ENCODE results near the gene GPN3.
"Not testable (repeated sequence)": the region's sequence is repeated elsewhere in the genome, so short reads cannot be mapped to it uniquely, and the experiment has no call there.

The GPN3 gene

DNA sequence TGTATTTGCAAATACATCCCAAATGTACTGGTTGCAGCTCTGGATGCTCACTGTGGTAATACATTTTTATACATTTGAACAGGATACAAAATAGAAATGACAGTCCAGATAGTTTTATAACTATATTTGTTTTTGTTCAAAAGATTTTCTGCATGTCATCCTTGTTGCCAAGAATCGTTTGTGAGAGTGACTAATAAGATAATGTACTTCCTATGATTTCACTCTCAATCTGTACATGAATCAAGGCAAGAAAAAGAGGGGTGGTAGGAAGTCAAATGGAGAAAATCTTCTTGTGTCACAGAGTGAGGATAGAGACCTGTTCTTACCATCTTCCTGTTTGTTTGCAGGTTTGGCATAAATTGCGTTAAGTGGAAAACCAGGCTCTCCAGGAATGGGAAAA, 31.8 kb downstream of the GPN3 start:
- no peak for DNase-seq

DNA sequence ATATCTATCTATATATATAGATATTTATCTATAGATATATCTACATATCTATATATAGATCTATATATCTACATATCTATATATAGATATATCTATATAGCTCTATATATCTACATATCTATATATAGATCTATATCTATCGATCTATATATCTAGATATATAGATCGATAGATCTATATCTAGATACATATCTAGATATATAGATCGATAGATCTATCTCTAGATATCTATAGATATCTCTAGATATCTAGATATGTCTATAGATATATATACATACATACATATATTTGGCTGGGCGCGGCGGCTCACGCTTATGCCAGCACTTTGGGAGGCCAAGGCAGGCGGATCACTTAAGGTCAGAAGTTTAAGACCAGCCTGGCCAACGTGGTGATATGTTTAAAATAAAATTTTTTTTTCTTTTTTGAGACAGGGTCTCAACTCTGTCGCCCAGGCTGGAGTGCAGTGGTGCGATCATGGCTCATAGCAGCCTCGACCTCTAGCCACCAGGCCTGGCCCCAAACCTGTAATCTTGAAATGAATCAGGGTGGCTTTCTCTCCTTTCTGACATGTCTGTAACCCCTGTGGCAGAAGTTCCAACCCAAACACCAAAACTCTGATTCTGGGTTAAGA, 36.0 kb downstream of the GPN3 start:
- no peak for DNase-seq

DNA sequence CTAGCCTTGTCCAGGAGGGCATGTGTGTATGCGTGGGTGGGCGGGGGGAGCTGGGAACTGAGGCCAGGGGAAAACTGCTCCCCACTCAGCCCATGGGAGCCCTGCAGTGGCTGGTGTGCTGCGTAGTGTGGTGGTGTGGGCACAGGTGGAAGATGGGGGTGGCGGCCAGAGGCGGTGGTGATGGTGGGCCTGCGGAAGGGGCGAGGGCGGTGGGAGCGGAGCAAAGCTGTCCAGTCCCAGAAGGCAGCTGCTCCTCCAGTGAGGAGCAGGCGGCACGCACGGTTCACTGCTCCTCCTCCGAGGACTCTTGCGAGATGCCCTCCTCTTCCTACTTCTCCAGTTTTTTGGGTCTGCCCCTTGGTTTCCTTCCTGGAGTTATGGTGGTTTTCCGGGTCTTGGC, 38.4 kb downstream of the GPN3 start:
- not testable (repeated sequence) for DNase-seq

DNA sequence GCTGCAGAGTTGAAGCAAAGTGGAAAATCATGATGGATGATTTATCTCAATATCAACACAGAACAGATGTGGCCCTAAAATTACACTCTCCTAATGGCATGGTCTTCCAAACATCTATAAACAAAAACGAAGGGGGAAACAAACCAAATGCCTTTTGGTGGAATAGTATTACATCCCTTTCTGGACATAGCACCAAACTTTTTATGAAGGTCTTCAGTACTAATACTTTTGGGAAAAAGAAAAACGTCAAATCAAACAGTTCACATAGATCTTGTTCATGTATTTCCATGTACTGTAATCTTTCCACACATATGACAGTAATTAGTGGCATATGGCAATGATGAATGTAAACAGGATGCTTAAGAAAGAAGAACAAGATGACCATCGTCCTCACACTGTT, 41.7 kb downstream of the GPN3 start:
- no peak for DNase-seq

DNA sequence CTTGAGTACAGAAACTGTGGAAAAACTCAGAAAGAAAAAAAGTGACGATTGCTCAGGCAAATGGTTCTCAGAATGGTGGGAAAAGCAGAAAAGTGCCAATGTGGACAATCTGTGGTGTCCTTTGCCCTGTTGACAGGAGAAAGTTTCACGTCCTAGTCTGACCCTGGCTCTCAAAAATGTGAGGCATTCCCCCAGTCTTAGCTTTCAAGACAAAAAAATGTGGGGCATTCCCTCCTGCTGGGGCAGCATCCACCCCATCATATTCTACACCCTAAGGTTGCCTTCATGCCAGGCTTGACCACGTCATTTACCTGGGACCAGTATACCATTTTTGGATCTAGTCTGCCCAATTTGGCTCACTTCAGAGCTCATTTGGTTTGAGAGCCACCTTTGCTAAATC, 43.8 kb downstream of the GPN3 start:
- no peak for DNase-seq

DNA sequence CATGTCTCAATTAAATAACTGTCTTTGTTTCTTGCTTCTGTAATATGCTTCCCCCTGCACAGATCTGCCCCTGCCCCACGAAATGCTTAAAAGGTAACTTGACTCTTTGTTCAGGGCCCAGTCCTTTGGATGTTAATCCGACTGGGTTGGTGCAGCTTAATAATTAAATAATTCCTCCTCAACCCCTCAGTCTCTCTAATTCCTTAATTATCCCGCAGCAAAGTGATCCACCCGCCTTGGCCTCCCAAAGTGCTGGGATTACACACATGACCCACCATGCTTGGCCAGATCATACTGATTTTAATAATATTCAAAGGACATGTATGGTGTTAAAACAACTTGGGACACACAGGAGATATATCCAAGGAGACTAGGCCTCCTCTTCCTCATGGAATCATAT, 46.4 kb downstream of the GPN3 start:
- DNase-seq, result no peak

DNA sequence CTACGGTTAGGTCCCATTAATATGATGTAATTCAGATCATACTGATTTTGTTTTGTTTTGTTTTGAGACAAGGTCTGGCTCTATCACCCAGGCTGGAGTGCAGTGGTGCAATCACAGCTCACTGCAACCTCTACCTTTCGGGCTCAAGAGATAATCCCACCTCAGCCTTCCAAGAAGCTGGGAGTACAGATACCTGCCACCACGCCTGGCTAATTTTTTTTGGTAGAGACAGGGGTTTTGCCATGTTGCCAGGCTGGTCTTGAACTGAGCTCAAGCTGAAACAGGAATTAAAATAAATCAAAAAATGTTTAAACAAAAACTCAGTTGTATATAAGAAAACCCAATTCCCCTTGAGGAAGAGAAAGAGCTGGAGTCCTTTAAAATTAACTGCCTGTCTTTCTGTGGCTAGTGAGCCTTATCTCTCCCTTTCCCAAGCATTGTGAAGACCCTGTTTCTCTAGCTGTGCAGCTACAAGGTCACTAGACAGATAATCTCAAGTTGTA, 46.8 kb downstream of the GPN3 start:
- DNase-seq, result no peak

DNA sequence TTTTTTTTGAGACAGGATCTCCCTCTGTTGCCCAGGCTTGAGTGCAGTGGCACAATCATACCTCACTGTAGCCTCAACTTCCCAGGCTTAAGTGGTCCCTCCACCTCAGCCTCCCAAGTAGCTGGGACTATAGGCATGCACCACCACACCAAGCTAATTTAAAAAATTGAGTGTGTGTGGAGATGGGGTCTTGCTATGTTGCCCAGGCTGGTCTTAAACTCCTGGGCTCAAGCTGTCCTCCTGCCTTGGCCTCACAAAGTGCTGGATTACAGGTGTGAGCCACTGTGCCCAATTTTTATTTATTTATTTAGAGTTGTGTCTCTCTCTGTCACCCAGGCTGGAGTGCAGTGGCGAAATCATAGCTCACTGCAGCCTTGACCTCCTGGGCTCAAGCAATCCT, 47.4 kb downstream of the GPN3 start:
- not testable (repeated sequence) for DNase-seq

DNA sequence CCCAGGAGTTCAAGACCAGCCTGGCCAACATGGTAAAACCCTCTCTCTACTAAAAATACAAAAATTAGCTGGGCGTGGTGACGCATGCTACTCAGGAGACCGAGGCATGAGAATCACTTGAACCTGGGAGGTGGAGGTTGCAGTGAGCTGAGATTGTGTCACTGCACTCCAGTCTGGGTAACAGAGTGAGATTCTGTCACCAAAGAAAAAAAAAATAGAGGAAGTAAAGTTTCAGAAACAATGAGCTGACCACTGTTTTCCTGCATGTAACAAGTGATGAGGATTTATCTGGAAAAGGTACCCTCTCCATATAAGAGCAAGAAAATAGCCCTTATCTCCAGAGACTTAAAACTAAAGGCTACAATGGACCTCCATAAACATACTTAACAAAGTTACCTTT, 50.9 kb downstream of the GPN3 start:
- not testable (repeated sequence) for DNase-seq

DNA sequence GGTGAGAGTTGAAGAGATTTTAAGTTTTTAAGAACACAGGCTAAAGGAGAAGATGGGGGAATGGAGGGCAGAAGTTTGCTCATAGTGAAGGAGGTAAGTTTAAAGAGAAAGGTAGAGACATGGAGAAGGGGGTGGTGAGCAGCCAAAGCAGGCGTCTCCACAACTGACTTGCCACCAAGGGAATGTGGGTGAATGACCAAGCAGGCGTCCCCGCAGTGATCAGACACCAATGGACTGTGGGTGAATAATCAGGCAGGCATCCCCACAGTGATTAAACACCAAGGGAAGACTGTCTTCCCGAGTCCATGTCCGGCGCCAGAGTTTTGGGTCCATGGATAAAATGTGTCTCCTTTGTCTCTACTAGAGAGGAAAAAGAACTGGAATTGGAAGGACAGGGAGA, 58.0 kb downstream of the GPN3 start:
- not testable (repeated sequence) for DNase-seq

DNA sequence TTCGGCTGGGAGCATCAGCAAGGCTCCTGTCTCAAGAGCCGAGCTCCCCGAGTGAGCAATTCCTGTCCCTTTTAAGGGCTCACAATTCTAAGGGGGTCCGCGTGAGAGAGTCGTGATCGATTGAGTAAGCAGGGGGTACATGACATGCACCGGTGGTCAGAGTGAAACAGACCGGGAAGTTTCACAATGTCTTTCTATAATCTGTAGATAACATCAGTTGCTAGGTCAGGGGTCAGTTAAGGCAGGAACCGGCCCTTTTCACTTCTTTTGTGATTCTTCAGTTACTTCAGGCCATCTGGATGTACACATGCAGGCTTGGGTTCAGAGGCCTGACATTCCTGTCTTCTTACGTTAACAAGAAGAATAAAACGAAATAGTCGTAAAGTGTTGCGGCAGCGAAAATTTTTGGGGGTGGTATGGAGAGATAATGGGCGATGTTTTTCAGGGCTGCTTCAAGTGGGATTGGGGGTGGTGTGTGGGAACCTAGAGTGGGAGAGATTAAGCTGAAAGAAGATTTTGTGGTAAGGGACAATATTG, 62.9 kb downstream of the GPN3 start:
- DNase-seq, result not testable (repeated sequence)

DNA sequence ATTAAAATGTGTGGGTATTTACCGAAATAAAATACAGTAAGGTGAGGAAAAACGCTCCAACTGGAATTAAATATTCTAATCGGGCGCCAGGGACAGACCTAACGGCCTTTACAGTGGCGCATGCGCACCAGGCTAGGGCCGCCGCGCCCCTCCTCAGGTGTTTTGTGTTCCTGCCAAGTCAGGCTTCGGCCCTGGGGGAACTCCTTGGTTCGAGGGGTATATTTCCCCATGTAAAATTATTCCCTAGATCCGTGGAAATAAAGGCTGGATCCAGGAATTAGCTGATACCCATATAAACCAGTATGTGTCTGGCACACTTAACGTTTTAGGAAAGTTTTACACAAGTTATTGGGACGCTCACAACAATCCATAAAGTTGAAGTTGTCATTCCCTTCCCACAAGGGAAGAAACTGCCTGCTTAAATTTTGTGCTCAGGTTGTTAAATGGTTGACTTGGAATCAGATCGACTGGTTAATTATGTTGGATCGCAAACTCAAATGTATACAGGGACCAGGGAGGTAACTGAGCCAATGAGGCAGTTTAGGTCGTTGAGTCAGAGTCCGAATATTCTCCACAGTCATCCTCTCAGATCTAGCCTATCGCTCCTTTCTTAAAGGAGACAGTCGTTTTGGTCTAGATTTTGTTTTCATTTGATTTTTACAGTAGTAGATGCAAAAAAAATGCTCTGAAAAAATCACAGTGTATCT, 63.9 kb downstream of the GPN3 start:
- DNase-seq, result peak; percentile 76 to 92

DNA sequence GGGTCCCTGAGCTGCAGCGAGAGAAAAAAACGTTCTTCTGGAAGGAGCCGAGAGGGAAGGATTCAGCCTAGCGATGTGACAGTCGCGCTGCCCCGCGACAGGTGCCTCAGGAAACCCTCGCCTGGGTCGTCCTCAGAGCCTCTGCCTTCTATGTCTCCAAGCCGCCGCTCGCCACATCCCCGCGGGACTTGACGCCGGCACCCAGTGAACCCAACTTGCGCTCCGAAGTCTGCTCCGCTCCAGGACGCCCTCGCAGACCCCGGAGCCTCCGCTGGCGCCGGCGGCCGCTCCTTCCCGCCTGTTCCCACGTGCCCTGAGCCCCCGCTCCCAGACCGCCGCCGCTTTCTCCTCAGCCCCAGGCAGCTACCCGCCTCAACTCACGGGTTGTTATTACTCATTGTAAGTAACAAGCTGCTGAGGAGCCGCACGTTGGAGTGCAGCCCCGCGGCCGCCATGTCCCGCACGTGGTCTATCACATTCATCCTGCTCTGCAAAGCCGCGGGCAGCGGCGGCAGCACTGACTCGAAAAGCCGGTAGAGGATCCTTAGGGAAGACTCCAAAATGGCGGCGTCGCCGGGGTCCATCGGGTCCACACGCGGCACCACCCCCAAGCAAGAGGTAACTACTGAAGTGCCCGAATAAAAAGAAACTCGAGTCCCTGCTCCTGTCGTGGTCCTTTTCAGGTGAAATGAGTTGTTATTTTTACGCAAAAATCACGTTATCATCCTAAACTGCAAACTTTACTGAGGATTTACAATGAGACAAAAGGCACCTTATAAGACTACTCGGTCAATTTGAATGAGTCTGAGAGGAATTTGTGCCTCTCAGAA, 64.7 kb downstream of the GPN3 start, which contains the start of gene ANAPC7:
Gene ANAPC7, minus strand, starts transcription at position 563 of the 830 bp plus-strand sequence. Its CDS starts 81 bp downstream, at position 482.
- DNase-seq, result peak; percentile 91 to 92

Measured in NCI-H187 (cell line).